ENCODE results near the gene PEX16.

DNA sequence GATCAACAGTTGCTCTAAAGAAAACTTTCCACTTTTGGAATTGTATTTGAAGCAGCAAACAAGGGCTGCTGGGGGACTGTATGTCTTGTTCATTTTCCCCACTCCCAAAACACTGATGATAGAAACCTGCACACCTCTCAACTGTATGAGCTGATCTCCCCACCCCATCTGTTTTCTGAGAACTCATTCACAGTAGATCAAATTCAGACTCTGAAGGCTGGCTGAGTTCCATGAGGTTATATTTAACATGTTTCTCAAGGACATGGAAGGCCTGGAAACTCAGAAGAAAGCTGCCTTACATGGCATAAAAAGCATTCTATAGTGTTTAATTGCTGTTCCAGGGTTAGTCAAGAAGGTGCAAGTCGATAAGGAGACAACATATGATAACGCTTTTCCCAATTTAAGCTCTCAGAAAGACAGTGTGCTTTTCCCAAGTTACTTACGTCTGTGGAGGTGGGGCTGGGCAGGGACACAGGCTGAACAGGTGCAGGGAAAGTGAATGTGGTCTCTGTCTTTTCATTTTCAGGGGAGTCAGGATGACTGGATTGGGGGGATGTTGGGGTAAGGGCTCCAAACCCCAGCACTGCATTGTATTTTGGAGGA, 27.8 kb upstream of the PEX16 start:
- TF ChIP-seq, protein P1, sequence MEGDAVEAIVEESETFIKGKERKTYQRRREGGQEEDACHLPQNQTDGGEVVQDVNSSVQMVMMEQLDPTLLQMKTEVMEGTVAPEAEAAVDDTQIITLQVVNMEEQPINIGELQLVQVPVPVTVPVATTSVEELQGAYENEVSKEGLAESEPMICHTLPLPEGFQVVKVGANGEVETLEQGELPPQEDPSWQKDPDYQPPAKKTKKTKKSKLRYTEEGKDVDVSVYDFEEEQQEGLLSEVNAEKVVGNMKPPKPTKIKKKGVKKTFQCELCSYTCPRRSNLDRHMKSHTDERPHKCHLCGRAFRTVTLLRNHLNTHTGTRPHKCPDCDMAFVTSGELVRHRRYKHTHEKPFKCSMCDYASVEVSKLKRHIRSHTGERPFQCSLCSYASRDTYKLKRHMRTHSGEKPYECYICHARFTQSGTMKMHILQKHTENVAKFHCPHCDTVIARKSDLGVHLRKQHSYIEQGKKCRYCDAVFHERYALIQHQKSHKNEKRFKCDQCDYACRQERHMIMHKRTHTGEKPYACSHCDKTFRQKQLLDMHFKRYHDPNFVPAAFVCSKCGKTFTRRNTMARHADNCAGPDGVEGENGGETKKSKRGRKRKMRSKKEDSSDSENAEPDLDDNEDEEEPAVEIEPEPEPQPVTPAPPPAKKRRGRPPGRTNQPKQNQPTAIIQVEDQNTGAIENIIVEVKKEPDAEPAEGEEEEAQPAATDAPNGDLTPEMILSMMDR (IDR thresholded peaks at IDR 0.05; ENCODE audit: poor library complexity): no peak
- TF ChIP-seq EZH2phosphoT487 (IDR thresholded peaks at IDR 0.05; ENCODE audit: low read depth, severe bottlenecking, unreplicated experiment): no peak
